HG03095 (cell line): ENCODE measurements around the gene RHBDL1.
"Not testable (repeated sequence)": the region's sequence is repeated elsewhere in the genome, so short reads cannot be mapped to it uniquely, and the experiment has no call there.

ENCODE experiments used
- ATAC-seq: cut with Tn5 transposase; IDR thresholded peaks from one replicate; pipeline ENCODE4 v1.9.1; 2021; ENCODE audit warnings: moderate library complexity; ENCODE audit not compliant: unreplicated experiment

RHBDL1 gene

GRCh38 chr16:684071-684794 is 8.8 kb downstream of the RHBDL1 start, which contains the start of gene JMJD8:
JMJD8 (minus strand) TSS chr16:684334; CDS start chr16:684319, 15 bp downstream.
- ATAC-seq: peak; percentile 63

GRCh38 chr16:684961-685696 is 9.7 kb downstream of the RHBDL1 start:
- no peak for ATAC-seq

- ATAC-seq: no peak
These were observed 10.5 kb downstream of the RHBDL1 start for GRCh38 chr16:685967-686366.

- ATAC-seq: no peak
These were observed 11.2 kb downstream of the RHBDL1 start for GRCh38 chr16:686459-687260.

- ATAC-seq: no peak
These were observed 12.0 kb downstream of the RHBDL1 start for GRCh38 chr16:687499-687898.

GRCh38 chr16:689175-689897 is 13.9 kb downstream of the RHBDL1 start:
- no peak for ATAC-seq

- not testable (repeated sequence) for ATAC-seq
These were observed 15.8 kb downstream of the RHBDL1 start for GRCh38 chr16:691242-691641.

GRCh38 chr16:692356-693108 is 17.1 kb downstream of the RHBDL1 start:
- no peak for ATAC-seq

GRCh38 chr16:693364-693763 is 17.9 kb downstream of the RHBDL1 start:
- no peak for ATAC-seq

GRCh38 chr16:693766-694165 is 18.3 kb downstream of the RHBDL1 start:
- ATAC-seq: no peak

- ATAC-seq: no peak
These were observed 18.9 kb downstream of the RHBDL1 start for GRCh38 chr16:694187-694862.

- no peak for ATAC-seq
These were observed 19.4 kb downstream of the RHBDL1 start for GRCh38 chr16:694863-695354.

- ATAC-seq: no peak
These were observed 20.1 kb downstream of the RHBDL1 start for GRCh38 chr16:695355-696089.

GRCh38 chr16:698911-699671 is 23.6 kb downstream of the RHBDL1 start:
- ATAC-seq: no peak

GRCh38 chr16:700684-701584 is 25.5 kb downstream of the RHBDL1 start:
- ATAC-seq: no peak

- no peak for ATAC-seq
These were observed 26.9 kb downstream of the RHBDL1 start for GRCh38 chr16:702341-702740.

- no peak for ATAC-seq
These were observed 27.9 kb downstream of the RHBDL1 start for GRCh38 chr16:703406-703805.
